Hepatocyte (in vitro differentiated cells): ENCODE results near the gene SIPA1.

ENCODE experiments used
- EZH2 ChIP-seq: fragments of 200-600 bp; sonication (generic); IDR thresholded peaks from 2 replicates; pipeline ENCODE4 v1.6.1; 2016; ENCODE audit warnings: antibody characterized with exemption, mild to moderate bottlenecking, borderline replicate concordance
- EZH2phosphoT487 ChIP-seq: fragments of 200-600 bp; sonication (generic); IDR thresholded peaks from one replicate; pipeline ENCODE4 v1.6.1; 2018; ENCODE audit warnings: antibody characterized with exemption, mild to moderate bottlenecking, low read depth, moderate library complexity; ENCODE audit not compliant: unreplicated experiment, severe bottlenecking
- TF ChIP-seq, protein P1 (sequence below): fragments of 200-600 bp; sonication (generic); IDR thresholded peaks from 2 replicates; pipeline ENCODE4 v1.5.1; 2016; ENCODE audit warnings: antibody characterized with exemption, mild to moderate bottlenecking; ENCODE audit not compliant: poor library complexity

- TF ChIP-seq, protein P1, sequence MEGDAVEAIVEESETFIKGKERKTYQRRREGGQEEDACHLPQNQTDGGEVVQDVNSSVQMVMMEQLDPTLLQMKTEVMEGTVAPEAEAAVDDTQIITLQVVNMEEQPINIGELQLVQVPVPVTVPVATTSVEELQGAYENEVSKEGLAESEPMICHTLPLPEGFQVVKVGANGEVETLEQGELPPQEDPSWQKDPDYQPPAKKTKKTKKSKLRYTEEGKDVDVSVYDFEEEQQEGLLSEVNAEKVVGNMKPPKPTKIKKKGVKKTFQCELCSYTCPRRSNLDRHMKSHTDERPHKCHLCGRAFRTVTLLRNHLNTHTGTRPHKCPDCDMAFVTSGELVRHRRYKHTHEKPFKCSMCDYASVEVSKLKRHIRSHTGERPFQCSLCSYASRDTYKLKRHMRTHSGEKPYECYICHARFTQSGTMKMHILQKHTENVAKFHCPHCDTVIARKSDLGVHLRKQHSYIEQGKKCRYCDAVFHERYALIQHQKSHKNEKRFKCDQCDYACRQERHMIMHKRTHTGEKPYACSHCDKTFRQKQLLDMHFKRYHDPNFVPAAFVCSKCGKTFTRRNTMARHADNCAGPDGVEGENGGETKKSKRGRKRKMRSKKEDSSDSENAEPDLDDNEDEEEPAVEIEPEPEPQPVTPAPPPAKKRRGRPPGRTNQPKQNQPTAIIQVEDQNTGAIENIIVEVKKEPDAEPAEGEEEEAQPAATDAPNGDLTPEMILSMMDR = no peak
- TF ChIP-seq EZH2 = no peak
- no peak for TF ChIP-seq EZH2phosphoT487
Observed at GRCh38 chr11:65661599-65662246, 23.8 kb downstream of the SIPA1 start.
